Activated CD4-positive, CD25-positive, alpha-beta regulatory T cell treated with anti-CD3 and anti-CD28 coated beads, Interleukin-2, amount 50 U/mL, for 24 hours (primary cell): ENCODE results near the gene FITM1.
A peak's percentile ranks its signal among the peaks of the same experiment; 100 is the strongest.

Source experiments
- ATAC-seq, 2 donors: fragments of 150-1000 bp; cut with Tn5 transposase; one replicate each; pipeline ENCODE4 v1.10.0; 2021; ENCODE audit warnings: mild to moderate bottlenecking in 1 of 2, moderate library complexity in 1 of 2

Gene FITM1

DNA sequence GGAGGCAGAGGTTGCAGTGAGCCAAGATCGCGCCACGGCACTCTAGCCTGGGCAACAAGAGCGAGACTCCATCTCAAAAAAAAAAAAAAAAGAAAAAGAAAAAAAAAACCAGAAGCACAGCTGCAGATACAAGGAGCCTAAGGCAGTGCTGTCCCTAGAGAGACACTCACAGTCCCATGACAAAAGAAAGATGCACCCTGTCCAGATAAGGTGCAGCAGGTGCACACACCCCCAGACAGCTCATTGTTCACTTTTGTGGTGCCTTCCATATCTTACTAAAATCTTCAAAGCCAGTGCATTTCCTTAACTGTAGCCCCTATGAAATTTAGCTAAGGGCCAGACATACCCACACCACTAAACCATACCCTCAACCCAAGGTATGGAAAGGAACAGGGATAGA lies 8.0 kb upstream of the FITM1 start:
- no peak for ATAC-seq

- no peak for ATAC-seq
Measured at GRCh38 chr14:24122898-24123297, 7.6 kb upstream of the FITM1 start.

GRCh38 chr14:24123424-24124417 lies 6.7 kb upstream of the FITM1 start:
- ATAC-seq: peak; percentile 64 to 76

DNA sequence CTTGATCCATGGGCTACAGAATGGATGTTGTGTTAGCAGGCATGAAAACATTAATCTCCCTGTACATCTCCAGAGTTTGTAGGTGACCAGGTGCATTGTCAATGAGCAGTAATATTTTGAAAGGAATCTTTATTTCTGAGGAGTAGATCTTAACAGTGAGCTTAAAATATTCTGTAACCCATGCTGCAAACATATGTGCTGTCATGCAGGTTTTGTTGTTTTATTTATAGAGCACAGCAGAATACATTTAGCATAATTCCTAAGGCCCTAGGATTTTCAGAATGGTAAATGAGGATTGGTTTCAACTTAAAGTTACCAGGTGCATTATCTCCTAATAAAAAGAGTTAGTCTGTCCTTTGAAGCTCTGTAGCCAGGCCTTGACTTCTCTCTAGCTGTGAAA lies 3.5 kb upstream of the FITM1 start:
- ATAC-seq: no peak

- no peak for ATAC-seq
Measured at GRCh38 chr14:24127673-24128072, 2.8 kb upstream of the FITM1 start.

DNA sequence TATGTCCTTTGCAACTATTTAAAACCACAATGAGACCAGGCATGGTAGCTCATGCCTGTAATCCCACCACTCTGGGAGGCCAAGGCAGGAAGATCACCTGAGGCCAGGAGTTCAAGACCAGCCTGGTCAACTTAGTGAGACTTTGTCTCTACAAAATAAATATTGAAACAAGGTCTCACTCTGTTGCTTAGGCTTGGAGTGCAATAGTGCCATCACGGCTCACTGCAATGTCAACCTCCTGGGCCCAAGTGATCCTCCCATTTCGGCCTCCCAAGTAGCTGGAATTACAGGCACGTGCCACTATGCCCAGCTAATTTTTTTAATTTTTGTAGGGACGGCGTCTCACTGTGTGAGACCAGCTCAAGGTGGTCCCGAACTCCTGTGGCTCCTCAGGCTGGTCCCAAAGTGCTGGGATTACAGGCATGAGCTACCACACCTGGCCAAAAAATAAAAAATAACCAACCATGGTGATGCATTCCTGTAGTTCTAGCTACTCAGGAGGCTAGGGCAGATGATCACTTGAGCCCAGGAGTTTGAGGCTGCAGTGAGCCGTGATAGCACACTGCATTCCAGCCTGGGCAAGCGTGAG lies 955 bp upstream of the FITM1 start:
- no peak for ATAC-seq

GRCh38 chr14:24130717-24131548 lies 474 bp downstream of the FITM1 start:
- no peak for ATAC-seq

- ATAC-seq: no peak
Measured at GRCh38 chr14:24131549-24131966, 1.1 kb downstream of the FITM1 start.

GRCh38 chr14:24132061-24132685 lies 1.7 kb downstream of the FITM1 start:
- ATAC-seq: no peak

DNA sequence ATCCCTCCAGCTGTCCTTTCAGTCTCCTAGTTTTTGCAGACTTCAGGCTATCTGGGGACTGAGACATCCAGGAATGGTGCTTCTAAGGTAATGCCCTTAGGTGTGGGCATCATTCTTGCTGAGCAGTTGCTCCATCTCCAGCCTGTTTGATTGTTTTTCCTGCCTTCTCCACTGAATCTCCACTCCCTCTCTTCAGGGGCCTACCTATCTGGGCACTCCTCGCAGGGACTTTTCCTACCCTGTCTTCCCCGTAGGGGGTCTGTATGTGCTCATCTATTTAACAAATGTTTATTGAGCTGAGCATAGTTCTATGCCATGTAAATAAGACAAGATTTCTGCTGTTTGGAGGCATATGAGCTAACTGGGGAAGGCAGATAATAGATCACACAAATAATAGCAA lies 2.5 kb downstream of the FITM1 start:
- no peak for ATAC-seq

- no peak for ATAC-seq
Measured at GRCh38 chr14:24133735-24134134, 3.3 kb downstream of the FITM1 start.

GRCh38 chr14:24135584-24135833 lies 5.0 kb downstream of the FITM1 start:
- ATAC-seq: no peak

GRCh38 chr14:24135834-24136683 lies 5.6 kb downstream of the FITM1 start, which contains the start of gene PSME1:
TSS of gene PSME1 (plus strand) at chr14:24136194. CDS start at chr14:24136263, 69 bp downstream.
- ATAC-seq: peak; percentile 89

GRCh38 chr14:24136684-24137528 lies 6.4 kb downstream of the FITM1 start:
- ATAC-seq: no peak

- ATAC-seq: no peak
Measured at GRCh38 chr14:24137529-24138395, 7.3 kb downstream of the FITM1 start.

DNA sequence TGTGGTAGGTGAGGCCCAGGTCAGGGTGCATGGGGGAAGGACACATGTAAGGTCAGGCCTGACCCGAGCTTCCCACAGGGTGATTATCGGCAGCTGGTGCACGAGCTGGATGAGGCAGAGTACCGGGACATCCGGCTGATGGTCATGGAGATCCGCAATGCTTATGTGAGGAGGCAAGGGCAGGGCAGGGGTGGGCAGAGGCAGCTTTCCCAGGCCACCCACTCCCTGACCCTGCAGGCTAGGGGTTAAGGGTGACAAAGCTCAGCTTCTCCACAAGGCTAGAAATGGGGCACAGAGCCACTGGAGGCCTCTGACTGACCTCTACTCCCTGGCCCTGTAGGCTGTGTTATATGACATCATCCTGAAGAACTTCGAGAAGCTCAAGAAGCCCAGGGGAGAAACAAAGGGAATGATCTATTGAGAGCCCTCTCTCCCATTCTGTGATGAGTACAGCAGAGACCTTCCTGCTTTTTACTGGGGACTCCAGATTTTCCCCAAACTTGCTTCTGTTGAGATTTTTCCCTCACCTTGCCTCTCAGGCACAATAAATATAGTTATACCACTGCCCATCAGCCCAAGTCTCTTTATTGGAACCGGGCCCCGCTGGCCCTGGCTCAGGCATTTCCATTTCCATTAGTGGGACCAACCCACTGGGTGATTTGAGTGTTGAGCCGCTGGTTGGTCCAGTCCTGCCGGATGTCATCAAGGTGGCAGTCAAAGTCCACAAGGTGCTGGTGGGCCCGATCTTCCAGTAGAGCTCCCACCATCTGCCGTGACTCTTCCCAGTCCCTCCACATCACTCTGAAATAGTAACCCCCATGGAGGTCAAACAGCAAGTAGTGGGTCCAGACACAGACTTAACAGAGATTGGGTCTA lies 8.2 kb downstream of the FITM1 start:
- no peak for ATAC-seq

DNA sequence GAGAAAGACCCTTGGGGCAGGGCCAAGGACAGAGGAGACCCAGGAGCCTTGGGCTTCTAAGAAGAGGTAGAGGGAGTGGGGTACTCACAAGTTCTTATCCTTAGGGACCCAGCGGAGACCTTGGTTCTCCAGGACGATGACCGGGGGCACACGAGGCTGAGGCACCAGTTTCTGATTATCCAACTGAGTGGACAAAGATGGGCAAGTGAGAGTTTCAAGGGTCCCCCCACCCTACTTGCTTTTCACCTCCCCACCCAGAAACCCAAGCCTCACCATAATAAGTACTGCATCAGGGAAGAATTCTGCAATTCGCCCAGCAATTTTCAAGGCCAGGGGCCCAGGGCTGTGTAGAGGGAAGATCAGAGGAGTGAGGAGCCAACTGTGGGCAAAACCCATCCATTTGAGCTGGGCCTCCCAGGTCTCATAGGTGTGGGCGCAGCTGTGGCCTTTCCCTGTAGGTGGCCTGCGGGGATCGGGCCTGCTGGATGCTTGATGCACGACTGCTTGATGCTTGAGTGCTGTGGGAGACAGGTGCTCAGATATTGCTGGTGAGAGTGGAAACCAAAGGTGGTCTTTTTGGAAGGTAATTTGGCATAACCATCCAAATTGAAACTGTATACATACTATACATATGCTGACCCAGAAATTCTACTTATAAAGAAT lies 8.9 kb downstream of the FITM1 start:
- ATAC-seq: no peak
